HG02642 (cell line): Measurements from ENCODE around the gene GGTLC2.

Source experiments
- ATAC-seq: cut with Tn5 transposase; IDR thresholded peaks from one replicate; pipeline ENCODE4 v1.9.1; 2021; ENCODE audit warnings: mild to moderate bottlenecking; ENCODE audit not compliant: unreplicated experiment, poor library complexity

Gene GGTLC2

GRCh38 chr22:22687638-22688500 is 43.5 kb downstream of the GGTLC2 start:
- no peak for ATAC-seq

DNA sequence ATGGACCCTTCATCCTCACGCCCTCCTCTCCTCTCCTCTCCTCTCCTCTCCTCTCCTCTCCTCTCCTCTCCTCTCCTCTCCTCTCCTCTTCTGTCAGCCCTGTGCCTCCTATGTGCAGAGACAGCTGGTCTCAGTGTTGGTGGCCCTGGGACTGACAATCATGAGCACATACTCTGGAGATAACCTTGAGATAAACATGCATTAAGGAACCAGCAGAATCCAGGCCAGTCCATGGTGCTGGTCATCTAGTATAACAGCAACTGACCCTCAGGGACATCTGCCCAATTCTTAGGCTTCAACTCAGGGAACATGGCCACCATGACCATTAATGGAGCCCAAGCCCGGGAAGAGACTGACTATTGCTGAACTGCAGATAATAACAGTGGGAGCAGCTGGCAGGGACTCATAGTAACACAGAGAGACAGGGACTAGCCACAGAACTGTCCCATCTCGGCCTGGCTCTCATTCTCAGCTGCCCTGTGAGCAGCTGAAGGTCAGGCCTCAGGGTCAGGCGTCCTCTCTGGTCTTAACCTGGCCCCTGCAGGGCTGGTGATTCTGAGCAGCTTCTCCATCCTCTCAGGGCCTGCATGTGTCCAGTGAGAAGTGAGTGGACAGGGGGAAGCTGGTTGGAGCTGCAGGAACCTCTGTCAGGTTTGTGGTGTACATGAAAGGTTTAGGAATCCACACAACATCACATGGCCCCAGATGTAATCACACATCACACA is 45.4 kb downstream of the GGTLC2 start:
- no peak for ATAC-seq

DNA sequence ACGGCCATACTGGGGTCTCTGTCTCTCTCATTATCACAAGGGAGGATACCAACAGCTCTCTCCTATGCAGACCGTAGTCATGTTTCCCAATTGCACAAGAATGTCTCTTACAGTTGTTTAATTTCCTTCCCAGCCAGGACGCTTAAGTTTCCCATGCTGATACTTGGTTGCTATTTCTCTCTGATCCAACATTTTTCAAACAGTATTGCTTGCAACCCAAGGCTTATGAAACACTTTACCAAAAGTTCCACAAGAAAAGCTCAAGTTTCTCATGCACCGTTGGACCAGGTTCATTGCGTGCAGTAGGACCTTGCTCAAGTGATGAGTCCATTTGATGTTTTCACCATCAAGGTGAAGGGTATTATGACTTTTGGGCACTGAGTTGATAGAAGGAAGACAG is 46.6 kb downstream of the GGTLC2 start:
- no peak for ATAC-seq

GRCh38 chr22:22691716-22692701 is 47.6 kb downstream of the GGTLC2 start:
- ATAC-seq = no peak

GRCh38 chr22:22692707-22693530 is 48.5 kb downstream of the GGTLC2 start:
- ATAC-seq = no peak

DNA sequence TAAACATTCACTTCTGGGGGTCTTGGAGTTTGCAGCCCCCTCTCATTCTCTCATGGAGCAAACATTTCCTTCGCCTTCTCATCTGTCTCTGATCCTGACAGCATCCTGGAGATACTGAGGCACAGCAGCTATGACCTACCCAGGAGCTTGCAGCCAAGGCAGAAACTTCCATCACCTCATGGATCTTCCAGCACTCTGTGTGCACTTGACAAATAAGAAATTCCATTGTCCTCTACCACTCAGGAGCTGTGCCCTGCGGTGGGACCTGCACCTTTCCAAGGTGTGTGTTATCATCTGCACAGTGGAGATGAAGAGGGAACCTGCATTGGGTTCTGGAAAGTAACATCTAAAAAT is 49.1 kb downstream of the GGTLC2 start:
- ATAC-seq = no peak

- ATAC-seq = no peak
These were observed 49.7 kb downstream of the GGTLC2 start for GRCh38 chr22:22694106-22694505.

- no peak for ATAC-seq
These were observed 51.7 kb downstream of the GGTLC2 start for GRCh38 chr22:22696104-22696503.
